HG03108 (cell line): Measurements from ENCODE around the gene BGLAP.

Source experiments
- ATAC-seq: cut with Tn5 transposase; IDR thresholded peaks from one replicate; pipeline ENCODE4 v1.9.1; 2021; ENCODE audit warnings: moderate library complexity; ENCODE audit not compliant: unreplicated experiment

BGLAP gene

GRCh38 chr1:156226116-156226538 lies 15.9 kb upstream of the BGLAP start:
- peak; percentile 74 for ATAC-seq

GRCh38 chr1:156226782-156227181 lies 15.2 kb upstream of the BGLAP start:
- no peak for ATAC-seq

- ATAC-seq, result no peak
Observed at GRCh38 chr1:156228501-156228900, 13.5 kb upstream of the BGLAP start.

GRCh38 chr1:156229809-156230472 lies 12.0 kb upstream of the BGLAP start:
- no peak for ATAC-seq

GRCh38 chr1:156230473-156230837 lies 11.5 kb upstream of the BGLAP start:
- ATAC-seq, result no peak

GRCh38 chr1:156232201-156232894 lies 9.6 kb upstream of the BGLAP start:
- ATAC-seq, result no peak

GRCh38 chr1:156233426-156234127 lies 8.4 kb upstream of the BGLAP start:
- ATAC-seq, result no peak

GRCh38 chr1:156236164-156236563 lies 5.8 kb upstream of the BGLAP start:
- no peak for ATAC-seq

- ATAC-seq, result no peak
Observed at GRCh38 chr1:156238248-156238647, 3.7 kb upstream of the BGLAP start.

GRCh38 chr1:156241311-156241811 lies 623 bp upstream of the BGLAP start:
- ATAC-seq, result no peak

- no peak for ATAC-seq
Observed at GRCh38 chr1:156242738-156243137, 754 bp downstream of the BGLAP start.

- ATAC-seq, result no peak
Observed at GRCh38 chr1:156244126-156244525, 2.1 kb downstream of the BGLAP start.

- ATAC-seq, result no peak
Observed at GRCh38 chr1:156244712-156245111, 2.7 kb downstream of the BGLAP start.

- no peak for ATAC-seq
Observed at GRCh38 chr1:156245451-156246232, 3.7 kb downstream of the BGLAP start.

GRCh38 chr1:156246241-156246780 lies 4.3 kb downstream of the BGLAP start:
- ATAC-seq, result no peak

- ATAC-seq, result no peak
Observed at GRCh38 chr1:156246781-156247459, 4.9 kb downstream of the BGLAP start.

GRCh38 chr1:156247460-156248322 lies 5.7 kb downstream of the BGLAP start, which contains the start of gene PAQR6:
Gene PAQR6, minus strand, starts transcription at chr1:156248056. Its CDS starts 1,325 bp downstream, at chr1:156246731.
- ATAC-seq, result no peak

GRCh38 chr1:156248323-156248683 lies 6.3 kb downstream of the BGLAP start:
- no peak for ATAC-seq

- no peak for ATAC-seq
Observed at GRCh38 chr1:156249593-156249992, 7.6 kb downstream of the BGLAP start.
